Kidney (tissue), 14 donors: ENCODE data around the gene NTSR1. TPM values are rescaled to one million over a fixed set of nuclear protein-coding genes. Genes with fewer than 3 reads are reported as not detected.
A peak's percentile ranks its signal among the peaks of the same experiment; 100 is the strongest.

Source experiments
- DNase-seq, 5 donors: peaks; one replicate each; pipeline ENCODE4 v3.0.0-alpha.2; 2013 to 2020
- FAIRE-seq: peaks from 2 replicates; lab custom pipeline; 2012; peaks lifted over from hg19 to GRCh38; lab: Jason Lieb, UNC
- H3K27ac ChIP-seq, 2 donors: one replicate each; pipeline ENCODE4 v1.7.0; 2013; ENCODE audit warnings: low read depth in 2 of 2, low read length in 2 of 2, inconsistent platforms in 1 of 2
- H3K27me3 ChIP-seq: one replicate; pipeline ENCODE4 v1.7.1; 2013; ENCODE audit warnings: low read length, inconsistent platforms; ENCODE audit not compliant: control insufficient read depth, insufficient read depth
- H3K36me3 ChIP-seq, 3 donors: one replicate each; pipeline versions ENCODE4 v1.7.0 to v1.7.1; 2013; ENCODE audit warnings: low read length in 3 of 3, control low read depth in 1 of 3, inconsistent platforms in 1 of 3; ENCODE audit not compliant: insufficient read depth in 3 of 3, control insufficient read depth in 2 of 3
- H3K4me1 ChIP-seq, 3 donors: one replicate each; pipeline versions ENCODE4 v1.7.0 to v1.7.1; 2013; ENCODE audit warnings: low read length in 3 of 3, inconsistent platforms in 1 of 3, low read depth in 1 of 3; ENCODE audit not compliant: control insufficient read depth in 2 of 3, insufficient read depth in 2 of 3
- H3K4me3 ChIP-seq, 3 donors: one replicate each; pipeline versions ENCODE4 v1.7.0 to v1.8.1; 2013; ENCODE audit warnings: low read length in 3 of 3, control low read depth in 1 of 3, inconsistent platforms in 1 of 3
- H3K9ac ChIP-seq, 3 donors: one replicate each; pipeline versions ENCODE4 v1.7.0 to v1.7.1; 2013; ENCODE audit warnings: low read length in 3 of 3, control low read depth in 1 of 3, inconsistent platforms in 1 of 3
- H3K9me3 ChIP-seq, 3 donors: one replicate each; pipeline versions ENCODE4 v1.7.0 to v1.7.1; 2013; ENCODE audit warnings: low read length in 3 of 3, control low read depth in 1 of 3, inconsistent platforms in 1 of 3; ENCODE audit not compliant: control insufficient read depth in 2 of 3, insufficient read depth in 1 of 3
- CTCF ChIP-seq: IDR thresholded peaks from 3 replicates; pipeline ENCODE4 v1.5.1; 2012; ENCODE audit warnings: mild to moderate bottlenecking, moderate library complexity, borderline replicate concordance; ENCODE audit not compliant: insufficient read depth; ENCODE audit errors: extremely low read depth
- intact Hi-C: fragments of 100-400 bp; cut with DNase I; formaldehyde crosslinking; loops from one replicate; pipeline ENCODE4 v1.11.1; 2022
- polyA plus RNA-seq: library from polyadenylated mRNA; stranded (reverse); fragments of 350-450 nt; fragmentation: Illumina TruSeq; extraction: RNeasy Lipid Tissue Mini Kit (QIAGEN cat#74804); gene quantifications from one replicate; pipeline ENCODE4 v1.2.3, GENCODE V29; 2014; ENCODE audit warnings: low read depth, low replicate concordance; ENCODE audit not compliant: insufficient read depth
- total RNA-seq: library from RNA; stranded (reverse); fragmentation: NEBNext Ultra II Directional; extraction: Animal tissue kit (Norgen Biotek cat#: 25700); gene quantifications from one replicate; pipeline ENCODE4 v1.2.1, GENCODE V29; 2021
- donor health status: control.
- donor health status: control.
- donor health status: control.
- donor health status: control.
- donor health status: control.
- donor health status: DM: yes; HTN: yes; CAD: no.
- donor health status: Normal renal cell carcinoma (clear cell type).

Gene NTSR1
- total and polyA plus RNA-seq, 2 donors from 2014 or later = 0.09 TPM; not detected in 1

DNA sequence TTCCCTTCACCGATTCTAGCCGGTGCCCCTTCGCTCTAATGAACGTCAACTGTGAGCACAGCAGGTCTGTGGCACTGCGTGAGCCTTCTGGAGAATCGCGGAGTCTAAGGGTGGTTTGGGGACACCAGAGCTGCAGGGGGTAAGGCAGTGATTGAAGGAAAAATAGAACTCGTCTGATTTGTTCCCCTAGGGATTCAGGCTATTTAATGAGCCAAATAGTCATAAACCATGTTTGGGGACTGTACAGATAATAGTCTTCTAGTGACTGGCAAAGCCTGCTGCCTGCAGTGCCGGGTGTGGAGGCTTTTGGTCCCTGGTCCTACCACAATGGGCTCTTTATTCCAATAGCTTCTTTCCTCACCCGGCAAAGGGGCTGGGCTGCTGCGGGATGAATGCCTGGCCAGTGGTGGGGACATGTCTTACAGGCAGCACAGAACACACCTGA is 11.1 kb upstream of the NTSR1 start:
- H3K27me3 ChIP-seq = no peaks in the 10 kb centered on the region
- DNase-seq (no peak), FAIRE-seq (no peak)
- no peak overlapping the region for H3K27ac ChIP-seq
- intact Hi-C loops = no loop called here
- no peaks in the 10 kb centered on the region for H3K9me3 ChIP-seq
- H3K36me3 ChIP-seq = no peaks in the 10 kb centered on the region
- no peaks in the 10 kb centered on the region for H3K4me1 ChIP-seq
- no peak overlapping the region for H3K4me3 ChIP-seq
- H3K9ac ChIP-seq = no peak overlapping the region
- no peak for TF ChIP-seq CTCF

- intact Hi-C loops = no loop called here
- no peak overlapping the region for H3K9ac ChIP-seq
- peak in 1 of 5 donors; percentile 47 for DNase-seq
- no peak overlapping the region for H3K27ac ChIP-seq
- no peaks in the 10 kb centered on the region for H3K36me3 ChIP-seq
- H3K4me1 ChIP-seq = no peaks in the 10 kb centered on the region
- H3K9me3 ChIP-seq = no peaks in the 10 kb centered on the region
- no peak for FAIRE-seq
- H3K27me3 ChIP-seq = no peaks in the 10 kb centered on the region
- TF ChIP-seq CTCF = no peak
- H3K4me3 ChIP-seq = no peak overlapping the region
These were observed 10.4 kb upstream of the NTSR1 start for GRCh38 chr20:62698231-62698630.

DNA sequence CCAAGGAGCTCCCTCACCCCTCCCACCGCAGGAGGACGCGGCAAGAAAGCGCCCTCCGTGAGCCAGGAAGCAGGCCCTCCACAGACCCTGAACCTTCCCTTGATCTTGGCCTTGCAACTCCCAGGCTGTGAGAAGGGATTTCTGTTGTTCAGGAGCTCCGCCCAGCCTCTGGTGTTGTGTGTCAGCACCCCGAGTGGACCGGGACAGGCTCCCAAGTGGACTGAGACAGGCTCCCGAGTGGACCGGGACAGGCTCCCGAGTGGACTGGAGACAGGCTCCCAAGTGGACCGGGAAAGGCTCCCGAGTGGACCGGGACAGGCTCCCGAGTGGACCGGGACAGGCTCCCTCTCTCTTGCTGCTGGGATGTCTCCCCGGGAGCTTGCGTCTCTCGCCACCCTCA is 9.3 kb upstream of the NTSR1 start:
- no peaks in the 10 kb centered on the region for H3K36me3 ChIP-seq
- peaks cover 0 to 2% (median 0%) of the 10 kb centered on the region in 3 donors for H3K4me1 ChIP-seq
- no peak overlapping the region for H3K9ac ChIP-seq
- no peaks in the 10 kb centered on the region for H3K9me3 ChIP-seq
- no peak for TF ChIP-seq CTCF
- H3K27ac ChIP-seq = no peak overlapping the region
- no peak overlapping the region for H3K4me3 ChIP-seq
- no peak for FAIRE-seq
- DNase-seq = peak in 1 of 5 donors; percentile 62
- intact Hi-C loops = no loop called here
- no peaks in the 10 kb centered on the region for H3K27me3 ChIP-seq

- no peak for TF ChIP-seq CTCF
- DNase-seq = peak in 1 of 5 donors; percentile 52
These were observed 8.9 kb upstream of the NTSR1 start for GRCh38 chr20:62699741-62700140.

More at GRCh38 chr20:62699741-62700140, 8.9 kb upstream of the NTSR1 start:
- Histone ChIP-seq H3K27me3 (no peaks in the 10 kb centered on the region), H3K4me3 (no peak overlapping the region), H3K9ac (no peak overlapping the region), H3K36me3 (no peaks in the 10 kb centered on the region), H3K27ac (no peak overlapping the region), H3K4me1 (peaks cover 0 to 4% (median 0%) of the 10 kb centered on the region in 3 donors), H3K9me3 (no peaks in the 10 kb centered on the region)
- intact Hi-C loops = no loop called here
- no peak for FAIRE-seq
